GM12874 (cell line): Measurements from ENCODE around the gene PTGFRN.

Experiments used
- TF ChIP-seq, protein P1 (sequence below): IDR thresholded peaks from 2 replicates; pipeline ENCODE4 v1.5.1; 2011; ENCODE audit warnings: low read depth, mild to moderate bottlenecking, control low read depth, low read length, moderate library complexity; ENCODE audit not compliant: insufficient read depth

PTGFRN gene

DNA sequence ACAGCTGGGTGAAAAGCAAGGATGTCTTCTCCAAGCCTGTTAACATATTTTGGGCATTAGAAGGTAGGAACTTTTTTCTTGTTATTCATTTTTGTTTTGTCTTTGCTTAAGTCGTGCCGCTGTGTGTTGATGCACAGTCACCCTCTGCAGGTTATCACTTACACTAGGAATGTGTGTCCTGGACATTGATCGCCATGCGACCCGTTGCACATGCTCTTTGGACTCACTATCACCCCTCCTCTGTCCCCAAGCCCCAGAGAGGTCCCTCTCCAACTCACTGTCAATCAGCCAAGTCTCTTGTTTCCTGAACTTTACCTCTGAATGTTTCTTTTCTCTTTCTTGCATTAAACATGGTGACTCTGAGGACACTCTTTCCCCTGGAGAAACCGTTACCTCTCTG lies 51.9 kb downstream of the PTGFRN start:
- TF ChIP-seq, protein P1, sequence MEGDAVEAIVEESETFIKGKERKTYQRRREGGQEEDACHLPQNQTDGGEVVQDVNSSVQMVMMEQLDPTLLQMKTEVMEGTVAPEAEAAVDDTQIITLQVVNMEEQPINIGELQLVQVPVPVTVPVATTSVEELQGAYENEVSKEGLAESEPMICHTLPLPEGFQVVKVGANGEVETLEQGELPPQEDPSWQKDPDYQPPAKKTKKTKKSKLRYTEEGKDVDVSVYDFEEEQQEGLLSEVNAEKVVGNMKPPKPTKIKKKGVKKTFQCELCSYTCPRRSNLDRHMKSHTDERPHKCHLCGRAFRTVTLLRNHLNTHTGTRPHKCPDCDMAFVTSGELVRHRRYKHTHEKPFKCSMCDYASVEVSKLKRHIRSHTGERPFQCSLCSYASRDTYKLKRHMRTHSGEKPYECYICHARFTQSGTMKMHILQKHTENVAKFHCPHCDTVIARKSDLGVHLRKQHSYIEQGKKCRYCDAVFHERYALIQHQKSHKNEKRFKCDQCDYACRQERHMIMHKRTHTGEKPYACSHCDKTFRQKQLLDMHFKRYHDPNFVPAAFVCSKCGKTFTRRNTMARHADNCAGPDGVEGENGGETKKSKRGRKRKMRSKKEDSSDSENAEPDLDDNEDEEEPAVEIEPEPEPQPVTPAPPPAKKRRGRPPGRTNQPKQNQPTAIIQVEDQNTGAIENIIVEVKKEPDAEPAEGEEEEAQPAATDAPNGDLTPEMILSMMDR: no peak

DNA sequence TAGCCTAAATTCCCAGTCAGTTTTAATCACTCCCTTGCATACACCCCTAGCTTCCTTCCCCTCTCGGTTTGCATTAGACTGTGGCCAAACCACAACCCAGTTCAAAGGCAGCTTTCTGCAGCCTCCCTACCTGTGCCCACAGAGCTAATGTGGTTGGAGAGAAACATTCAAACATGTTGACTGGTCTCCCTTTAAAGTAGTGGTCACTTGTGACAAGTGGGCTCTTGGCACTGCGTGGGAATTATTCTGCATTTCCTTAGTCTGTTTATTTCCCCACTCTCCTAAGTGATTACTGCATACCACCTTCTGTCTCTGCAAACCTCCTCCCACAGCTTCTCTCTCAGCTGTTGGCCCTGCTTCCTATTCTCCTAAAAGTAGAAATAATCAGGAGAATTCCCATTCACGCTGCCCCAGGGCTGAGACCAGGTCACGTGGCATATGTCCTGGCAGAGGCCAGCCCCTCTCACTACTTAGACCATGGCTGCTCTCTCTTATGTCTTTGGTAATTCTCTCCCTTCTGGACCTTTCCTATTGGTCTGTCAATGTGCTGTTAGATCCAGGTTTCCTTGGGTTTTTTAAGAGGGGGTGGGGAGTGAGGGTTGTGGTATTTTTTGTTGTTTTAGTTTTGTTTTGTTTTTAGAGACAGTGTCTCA lies 53.4 kb downstream of the PTGFRN start:
- TF ChIP-seq, protein P1: no peak

DNA sequence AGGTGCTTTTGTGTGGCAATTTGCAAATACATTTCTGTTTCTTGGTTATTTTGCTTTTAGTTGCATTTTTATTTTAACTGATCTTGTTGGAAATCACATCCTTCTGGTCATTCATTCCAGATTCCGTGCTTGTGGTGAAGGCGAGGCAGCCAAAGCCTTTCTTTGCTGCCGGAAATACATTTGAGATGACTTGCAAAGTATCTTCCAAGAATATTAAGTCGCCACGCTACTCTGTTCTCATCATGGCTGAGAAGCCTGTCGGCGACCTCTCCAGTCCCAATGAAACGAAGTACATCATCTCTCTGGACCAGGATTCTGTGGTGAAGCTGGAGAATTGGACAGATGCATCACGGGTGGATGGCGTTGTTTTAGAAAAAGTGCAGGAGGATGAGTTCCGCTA lies 57.1 kb downstream of the PTGFRN start:
- TF ChIP-seq, protein P1: no peak

DNA sequence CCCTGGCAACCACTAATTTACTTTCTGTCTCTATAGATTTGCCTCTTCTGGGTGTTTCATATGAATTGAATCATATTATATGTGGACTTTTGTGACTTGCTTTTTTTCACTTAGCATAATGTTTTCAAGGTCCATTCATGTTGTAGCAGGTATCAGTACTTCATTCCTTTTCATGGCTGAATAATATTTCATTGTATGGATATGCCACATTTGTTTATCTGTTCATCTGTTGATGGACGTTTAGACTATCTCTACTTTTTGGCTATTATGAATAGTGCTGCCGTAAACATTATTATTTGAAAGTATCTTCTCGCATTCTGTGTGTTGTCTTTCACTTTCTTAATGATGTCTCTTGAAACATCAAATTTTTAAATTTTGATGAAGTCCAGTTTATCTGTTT lies 59.0 kb downstream of the PTGFRN start:
- TF ChIP-seq, protein P1: no peak

DNA sequence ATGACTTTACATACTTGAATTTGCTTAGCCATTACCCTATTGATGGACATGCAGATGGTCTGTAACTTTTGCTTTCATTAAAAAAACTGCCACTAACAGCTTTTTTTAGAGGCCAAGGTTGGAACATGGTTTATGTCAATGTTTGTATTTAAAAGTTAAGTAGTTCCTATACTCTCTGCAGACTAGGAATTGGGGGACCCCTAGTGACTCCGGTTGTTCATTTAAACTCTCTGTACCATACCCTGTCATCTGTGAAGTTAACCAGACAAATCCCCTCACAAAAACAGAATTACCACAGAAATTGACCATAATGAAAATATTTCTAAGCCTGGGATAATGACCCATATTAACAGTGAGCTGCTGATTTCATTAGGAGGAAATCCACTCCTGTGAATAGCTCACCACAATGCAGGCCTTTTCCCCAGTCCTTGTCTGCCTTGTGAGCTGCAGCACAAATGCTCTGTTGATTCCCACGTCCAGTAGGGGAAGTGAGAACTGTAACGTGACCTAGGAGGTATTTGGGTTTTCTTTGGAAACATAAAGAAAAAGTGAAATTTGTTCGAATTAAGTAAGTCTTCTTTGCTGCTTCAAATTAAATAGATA lies 61.6 kb downstream of the PTGFRN start:
- TF ChIP-seq, protein P1: no peak

DNA sequence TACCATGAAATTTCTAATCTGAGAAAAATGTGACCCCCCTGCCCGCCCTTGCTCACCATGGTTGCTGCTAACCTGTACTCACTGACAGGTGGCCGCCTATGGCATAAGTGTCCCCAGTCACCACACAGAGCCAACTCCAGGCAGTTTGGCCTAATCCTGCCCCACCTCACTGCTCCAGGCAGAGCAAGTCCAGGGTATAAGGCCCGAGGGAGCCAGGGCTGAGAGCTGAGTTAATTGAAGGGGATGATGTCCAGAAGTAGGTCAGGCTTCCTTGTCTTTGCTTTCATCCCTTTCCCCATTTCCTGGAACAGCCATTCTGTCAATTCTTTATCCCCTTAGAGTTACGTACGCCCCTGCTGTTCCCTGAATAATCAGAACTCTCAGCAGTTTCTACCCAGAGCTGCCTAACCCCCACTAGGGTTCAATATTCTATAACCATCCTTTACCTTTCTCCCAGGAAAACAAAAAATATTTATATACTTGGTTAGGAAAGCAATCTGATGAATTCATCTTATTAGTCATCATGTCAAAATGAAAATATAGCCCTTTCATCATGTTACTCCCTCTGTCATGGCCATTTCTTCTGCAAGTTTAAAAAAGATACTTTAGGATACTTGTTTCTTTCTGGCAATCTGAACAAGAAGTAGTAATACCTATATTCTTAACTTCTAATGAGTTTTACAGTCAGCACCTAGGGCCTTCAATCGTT lies 62.4 kb downstream of the PTGFRN start:
- TF ChIP-seq, protein P1: no peak

DNA sequence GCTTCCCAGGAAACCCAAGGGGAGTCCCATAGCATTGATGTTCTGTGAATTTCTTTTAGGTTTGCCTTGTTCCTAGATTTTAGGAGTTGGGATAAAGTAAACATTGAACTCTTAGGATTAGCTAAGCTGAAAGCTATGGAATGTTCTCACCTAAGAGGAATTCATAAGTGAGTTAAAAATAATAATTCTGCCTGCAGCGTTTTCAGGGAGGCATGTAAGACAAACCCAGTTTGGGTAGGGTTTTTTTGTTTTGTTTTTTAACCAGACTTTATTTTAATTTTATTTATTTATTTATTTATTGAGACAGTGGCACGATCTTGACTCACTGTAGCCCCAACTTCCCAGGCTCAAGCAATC lies 62.9 kb downstream of the PTGFRN start:
- TF ChIP-seq, protein P1: no peak
